GM19035 (cell line): Measurements from ENCODE around the gene WBP1L.
"Not testable (repeated sequence)": the region's sequence is repeated elsewhere in the genome, so short reads cannot be mapped to it uniquely, and the experiment has no call there.

Source experiments
- ATAC-seq: cut with Tn5 transposase; IDR thresholded peaks from one replicate; pipeline ENCODE4 v1.9.1; 2021; ENCODE audit not compliant: unreplicated experiment

WBP1L gene

GRCh38 chr10:102743588-102744373 is at the start of gene WBP1L:
TSS of gene WBP1L (plus strand) at chr10:102743948. CDS start at chr10:102744054, 106 bp downstream.
- ATAC-seq: peak; percentile 98

GRCh38 chr10:102695401-102695800 is 48.3 kb upstream of the WBP1L start:
- not testable (repeated sequence) for ATAC-seq

GRCh38 chr10:102696736-102697135 is 47.0 kb upstream of the WBP1L start:
- ATAC-seq: no peak

GRCh38 chr10:102698894-102699293 is 44.9 kb upstream of the WBP1L start:
- no peak for ATAC-seq

- no peak for ATAC-seq
Measured at GRCh38 chr10:102701272-102701671, 42.5 kb upstream of the WBP1L start.

GRCh38 chr10:102701796-102702195 is 42.0 kb upstream of the WBP1L start:
- ATAC-seq: no peak

GRCh38 chr10:102702742-102703141 is 41.0 kb upstream of the WBP1L start:
- ATAC-seq: no peak

- no peak for ATAC-seq
Measured at GRCh38 chr10:102704915-102705314, 38.8 kb upstream of the WBP1L start.

GRCh38 chr10:102705531-102705930 is 38.2 kb upstream of the WBP1L start:
- ATAC-seq: no peak

- ATAC-seq: no peak
Measured at GRCh38 chr10:102710609-102711008, 33.1 kb upstream of the WBP1L start.

- ATAC-seq: no peak
Measured at GRCh38 chr10:102712089-102712488, 31.7 kb upstream of the WBP1L start.

- no peak for ATAC-seq
Measured at GRCh38 chr10:102712843-102713538, 30.8 kb upstream of the WBP1L start.

GRCh38 chr10:102713539-102713813 is 30.3 kb upstream of the WBP1L start:
- peak; percentile 36 for ATAC-seq

GRCh38 chr10:102713814-102714620 is 29.7 kb upstream of the WBP1L start, which contains the start of gene ARL3:
TSS of gene ARL3 (minus strand) at chr10:102714397. CDS start at chr10:102714275, 122 bp downstream.
- peak; percentile 74 for ATAC-seq

- peak; percentile 30 for ATAC-seq
Measured at GRCh38 chr10:102714621-102715455, 28.9 kb upstream of the WBP1L start, which contains the start of gene SFXN2. TSS of gene SFXN2 (plus strand) at chr10:102714636. CDS start at chr10:102726637, 12,001 bp downstream.

GRCh38 chr10:102715880-102716279 is 27.9 kb upstream of the WBP1L start:
- ATAC-seq: no peak

- not testable (repeated sequence) for ATAC-seq
Measured at GRCh38 chr10:102716900-102717565, 26.7 kb upstream of the WBP1L start.

GRCh38 chr10:102718220-102718619 is 25.5 kb upstream of the WBP1L start:
- ATAC-seq: no peak

GRCh38 chr10:102720337-102720736 is 23.4 kb upstream of the WBP1L start:
- ATAC-seq: no peak

- no peak for ATAC-seq
Measured at GRCh38 chr10:102720775-102721301, 22.9 kb upstream of the WBP1L start.
